ENCODE data around the gene COX7A2.

Gene COX7A2

GRCh38 chr6:75243333-75244062, at the start of gene COX7A2:
Gene COX7A2 (minus strand): TSS chr6:75243801. CDS start chr6:75243734, 67 bp downstream.
- no CpG with 5 or more reads among the region's 36 CpGs for WGBS (ENCODE audit: insufficient coverage, insufficient read length)
- Histone ChIP-seq H3K27me3 (ENCODE audit: control insufficient read depth, insufficient read depth, low read length) (no peaks in the 10 kb centered on the region), H3K27ac (ENCODE audit: low read length) (no peak within 1 kb of the TSS), H3K4me1 (ENCODE audit: control insufficient read depth, insufficient read depth, low read length) (no peaks in the 10 kb centered on the region), H3K9me3 (ENCODE audit: control insufficient read depth, insufficient read depth, low read length) (no peaks in the 10 kb centered on the region), H3K4me3 (ENCODE audit: low read length) (peak within 1 kb of the TSS; percentile 54), H3K36me3 (ENCODE audit: control insufficient read depth, insufficient read depth, low read length) (peaks cover 6% of the 10 kb centered on the region; the same call in 1 of the 2 replicates)
- DNase-seq (ENCODE audit: low read depth, low spot score), result peak; percentile 92

DNA sequence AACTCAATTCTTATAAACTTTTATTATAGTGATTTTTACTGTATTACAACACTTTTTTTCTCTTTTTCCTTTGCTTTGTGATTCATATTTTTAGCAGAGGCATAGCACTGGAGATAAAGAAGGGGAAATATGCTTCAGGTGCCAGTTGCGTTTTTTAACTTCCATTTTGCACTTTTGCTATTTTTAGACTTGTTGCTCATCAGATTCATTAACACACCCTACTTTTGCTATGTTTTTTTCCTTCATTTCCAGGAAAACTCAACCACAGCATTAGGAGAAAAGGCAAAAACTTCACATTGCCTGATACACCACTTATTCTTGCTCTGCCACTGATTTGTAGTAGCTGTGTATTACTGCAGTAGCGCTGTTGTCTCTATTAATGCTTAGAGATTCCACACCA, 49.0 kb upstream of the COX7A2 start:
- no CpG with 5 or more reads among the region's 2 CpGs for WGBS (ENCODE audit: insufficient coverage, insufficient read length)

DNA sequence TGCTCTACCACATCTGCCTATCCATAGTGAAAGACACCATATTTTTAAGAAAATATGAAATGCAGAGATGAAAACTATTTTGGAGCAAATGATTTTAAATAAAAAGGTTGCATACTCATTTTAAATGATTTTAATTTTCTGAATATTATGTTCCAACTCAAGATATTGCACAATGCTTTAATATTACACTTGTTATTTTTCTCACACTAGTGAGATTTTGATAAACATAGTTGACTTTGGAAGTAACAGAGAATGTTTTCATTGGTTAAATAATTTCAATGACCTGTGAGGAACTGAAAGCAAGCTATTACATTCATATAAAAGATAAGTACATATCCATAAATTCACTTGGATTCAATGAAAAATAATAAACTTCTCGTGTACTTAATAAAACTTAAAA, 48.1 kb upstream of the COX7A2 start:
- Histone ChIP-seq H3K36me3 (ENCODE audit: control insufficient read depth, insufficient read depth, low read length) (no peaks in the 10 kb centered on the region), H3K27me3 (ENCODE audit: control insufficient read depth, insufficient read depth, low read length) (no peaks in the 10 kb centered on the region), H3K4me3 (ENCODE audit: low read length) (no peak overlapping the region), H3K4me1 (ENCODE audit: control insufficient read depth, insufficient read depth, low read length) (peaks cover 1% of the 10 kb centered on the region; the same call in 1 of the 2 replicates), H3K27ac (ENCODE audit: low read length) (no peak overlapping the region), H3K9me3 (ENCODE audit: control insufficient read depth, insufficient read depth, low read length) (no peaks in the 10 kb centered on the region)
- no CpG with 5 or more reads among the region's 1 CpG for WGBS (ENCODE audit: insufficient coverage, insufficient read length)
- DNase-seq (ENCODE audit: low read depth, low spot score), result no peak

More for the DNA sequence above, 49.0 kb upstream of the COX7A2 start:
- Histone ChIP-seq H3K36me3 (ENCODE audit: control insufficient read depth, insufficient read depth, low read length) (no peaks in the 10 kb centered on the region), H3K27ac (ENCODE audit: low read length) (no peak overlapping the region), H3K9me3 (ENCODE audit: control insufficient read depth, insufficient read depth, low read length) (no peaks in the 10 kb centered on the region), H3K27me3 (ENCODE audit: control insufficient read depth, insufficient read depth, low read length) (no peaks in the 10 kb centered on the region), H3K4me1 (ENCODE audit: control insufficient read depth, insufficient read depth, low read length) (peaks cover 1% of the 10 kb centered on the region; the same call in 1 of the 2 replicates), H3K4me3 (ENCODE audit: low read length) (no peak overlapping the region)
- DNase-seq (ENCODE audit: low read depth, low spot score), result no peak

GRCh38 chr6:75291331-75291730, 47.7 kb upstream of the COX7A2 start:
- H3K27me3 ChIP-seq (ENCODE audit: control insufficient read depth, insufficient read depth, low read length), result no peaks in the 10 kb centered on the region
- no peak for DNase-seq (ENCODE audit: low read depth, low spot score)
- H3K4me1 ChIP-seq (ENCODE audit: control insufficient read depth, insufficient read depth, low read length), result peaks cover 1% of the 10 kb centered on the region; the same call in 1 of the 2 replicates
- H3K4me3 ChIP-seq (ENCODE audit: low read length), result no peak overlapping the region
- no peaks in the 10 kb centered on the region for H3K36me3 ChIP-seq (ENCODE audit: control insufficient read depth, insufficient read depth, low read length)
- no peak overlapping the region for H3K27ac ChIP-seq (ENCODE audit: low read length)
- no peaks in the 10 kb centered on the region for H3K9me3 ChIP-seq (ENCODE audit: control insufficient read depth, insufficient read depth, low read length)
- no CpG with 5 or more reads among the region's 2 CpGs for WGBS (ENCODE audit: insufficient coverage, insufficient read length)

DNA sequence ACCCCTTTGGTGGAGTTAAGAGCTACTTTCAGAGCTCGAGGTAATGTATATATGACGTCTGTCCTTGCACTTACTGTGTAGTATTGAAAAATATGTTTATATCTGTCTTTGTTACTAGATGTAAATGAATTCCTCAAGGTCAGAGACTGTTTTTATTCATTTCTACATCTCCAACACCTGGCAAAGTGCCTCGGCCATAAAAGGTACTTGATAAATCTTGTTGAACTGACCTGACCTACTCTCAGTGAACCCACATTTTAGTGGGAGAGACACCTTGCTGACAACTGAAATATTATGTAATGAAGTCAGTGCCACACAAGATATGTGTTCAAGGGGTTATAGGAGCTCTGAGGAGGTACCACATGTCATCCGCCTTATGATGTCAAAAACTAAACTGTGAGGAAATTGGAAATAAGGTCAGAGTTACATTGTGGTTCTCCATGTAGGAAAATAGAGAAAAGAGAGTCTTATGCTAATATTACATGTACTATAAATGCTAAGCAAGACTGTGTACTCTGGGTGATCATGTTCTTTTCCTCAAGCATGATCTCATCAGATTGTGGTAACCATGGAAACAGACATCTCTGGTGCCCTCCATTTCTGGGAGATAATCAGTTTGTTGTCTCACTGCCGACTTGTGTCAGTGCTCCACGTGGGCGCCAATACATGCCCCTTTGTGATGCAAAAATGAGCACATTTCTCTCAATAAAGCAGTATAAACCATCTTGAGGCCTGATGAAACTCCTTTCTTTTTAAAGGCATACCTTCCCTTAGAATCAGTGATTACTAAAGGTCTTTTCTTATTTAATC, 46.7 kb upstream of the COX7A2 start:
- H3K4me1 ChIP-seq (ENCODE audit: control insufficient read depth, insufficient read depth, low read length), result peaks cover 1% of the 10 kb centered on the region; the same call in 1 of the 2 replicates
- DNase-seq (ENCODE audit: low read depth, low spot score), result no peak
- no CpG with 5 or more reads among the region's 7 CpGs for WGBS (ENCODE audit: insufficient coverage, insufficient read length)
- no peaks in the 10 kb centered on the region for H3K27me3 ChIP-seq (ENCODE audit: control insufficient read depth, insufficient read depth, low read length)
- H3K9me3 ChIP-seq (ENCODE audit: control insufficient read depth, insufficient read depth, low read length), result no peaks in the 10 kb centered on the region
- no peaks in the 10 kb centered on the region for H3K36me3 ChIP-seq (ENCODE audit: control insufficient read depth, insufficient read depth, low read length)
- no peak overlapping the region for H3K4me3 ChIP-seq (ENCODE audit: low read length)
- H3K27ac ChIP-seq (ENCODE audit: low read length), result no peak overlapping the region

DNA sequence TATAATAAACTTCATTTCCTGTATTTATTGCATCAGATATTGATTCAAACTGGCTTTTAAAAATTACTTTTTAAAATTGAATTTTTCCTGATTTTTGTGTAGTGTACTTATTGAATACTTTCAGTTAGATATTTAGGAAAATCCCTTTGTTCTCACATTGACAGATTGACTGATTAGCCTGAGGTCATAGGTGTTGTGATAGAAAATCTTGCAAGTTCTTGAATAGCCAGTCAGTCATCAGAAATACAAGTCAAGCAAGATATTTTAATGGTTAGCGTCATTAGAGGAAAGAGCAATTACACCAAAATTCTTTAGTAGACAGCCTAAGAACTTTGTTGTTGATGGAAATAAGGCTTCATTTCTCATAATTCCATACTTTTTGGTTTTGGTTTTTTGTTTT, 44.4 kb upstream of the COX7A2 start:
- H3K36me3 ChIP-seq (ENCODE audit: control insufficient read depth, insufficient read depth, low read length), result no peaks in the 10 kb centered on the region
- no peaks in the 10 kb centered on the region for H3K27me3 ChIP-seq (ENCODE audit: control insufficient read depth, insufficient read depth, low read length)
- H3K4me1 ChIP-seq (ENCODE audit: control insufficient read depth, insufficient read depth, low read length), result peaks cover 1% of the 10 kb centered on the region; the same call in 1 of the 2 replicates
- no peak for DNase-seq (ENCODE audit: low read depth, low spot score)
- WGBS (ENCODE audit: insufficient coverage, insufficient read length), result no CpG with 5 or more reads among the region's 1 CpG
- no peak overlapping the region for H3K27ac ChIP-seq (ENCODE audit: low read length)
- H3K4me3 ChIP-seq (ENCODE audit: low read length), result no peak overlapping the region
- no peaks in the 10 kb centered on the region for H3K9me3 ChIP-seq (ENCODE audit: control insufficient read depth, insufficient read depth, low read length)

DNA sequence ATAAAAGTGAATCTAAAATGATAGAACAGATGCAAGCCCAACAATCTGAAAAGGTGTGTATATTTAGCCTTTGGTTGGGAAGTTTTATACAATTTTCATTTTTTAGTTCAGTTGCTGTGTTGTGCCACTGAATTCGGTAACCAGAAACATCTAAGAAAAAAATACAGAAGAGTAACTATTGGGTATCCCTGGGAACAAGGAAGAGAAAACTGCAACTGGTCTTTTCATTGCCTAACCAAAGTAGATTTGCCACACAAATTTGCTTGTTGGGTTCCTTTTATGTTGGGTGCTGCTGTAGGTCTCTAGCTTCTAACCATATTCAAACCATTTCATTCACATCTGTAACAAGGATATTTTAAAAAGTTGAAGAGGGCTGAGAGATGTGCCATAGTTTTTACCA, 43.8 kb upstream of the COX7A2 start:
- Histone ChIP-seq H3K4me3 (ENCODE audit: low read length) (no peak overlapping the region), H3K4me1 (ENCODE audit: control insufficient read depth, insufficient read depth, low read length) (peaks cover 1% of the 10 kb centered on the region; the same call in 1 of the 2 replicates), H3K27ac (ENCODE audit: low read length) (no peak overlapping the region), H3K27me3 (ENCODE audit: control insufficient read depth, insufficient read depth, low read length) (no peaks in the 10 kb centered on the region), H3K9me3 (ENCODE audit: control insufficient read depth, insufficient read depth, low read length) (no peaks in the 10 kb centered on the region), H3K36me3 (ENCODE audit: control insufficient read depth, insufficient read depth, low read length) (no peaks in the 10 kb centered on the region)
- WGBS (ENCODE audit: insufficient coverage, insufficient read length), result no CpG with 5 or more reads among the region's 1 CpG
- no peak for DNase-seq (ENCODE audit: low read depth, low spot score)

DNA sequence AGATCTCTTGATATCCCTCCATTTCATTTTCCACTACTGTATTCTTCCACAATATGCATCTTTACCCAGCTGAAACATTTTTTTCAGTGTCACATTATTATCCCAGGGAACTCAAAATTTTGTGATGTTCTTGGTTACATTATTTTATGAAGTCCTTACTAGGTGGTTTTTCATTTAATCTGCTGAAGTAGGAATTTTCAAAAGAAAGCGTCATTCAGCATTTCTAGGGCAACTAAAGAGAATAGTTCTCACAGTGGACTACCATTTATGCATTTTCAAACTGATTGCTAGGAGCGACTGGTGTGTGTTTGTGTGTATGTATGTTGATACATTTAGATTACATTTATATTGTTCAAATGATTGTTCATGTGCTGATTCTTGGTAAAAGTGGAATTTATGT, 43.4 kb upstream of the COX7A2 start:
- no peak for DNase-seq (ENCODE audit: low read depth, low spot score)
- Histone ChIP-seq H3K27me3 (ENCODE audit: control insufficient read depth, insufficient read depth, low read length) (no peaks in the 10 kb centered on the region), H3K36me3 (ENCODE audit: control insufficient read depth, insufficient read depth, low read length) (no peaks in the 10 kb centered on the region), H3K27ac (ENCODE audit: low read length) (no peak overlapping the region), H3K4me3 (ENCODE audit: low read length) (no peak overlapping the region), H3K4me1 (ENCODE audit: control insufficient read depth, insufficient read depth, low read length) (peaks cover 1% of the 10 kb centered on the region; the same call in 1 of the 2 replicates), H3K9me3 (ENCODE audit: control insufficient read depth, insufficient read depth, low read length) (no peaks in the 10 kb centered on the region)
- no CpG with 5 or more reads among the region's 2 CpGs for WGBS (ENCODE audit: insufficient coverage, insufficient read length)

DNA sequence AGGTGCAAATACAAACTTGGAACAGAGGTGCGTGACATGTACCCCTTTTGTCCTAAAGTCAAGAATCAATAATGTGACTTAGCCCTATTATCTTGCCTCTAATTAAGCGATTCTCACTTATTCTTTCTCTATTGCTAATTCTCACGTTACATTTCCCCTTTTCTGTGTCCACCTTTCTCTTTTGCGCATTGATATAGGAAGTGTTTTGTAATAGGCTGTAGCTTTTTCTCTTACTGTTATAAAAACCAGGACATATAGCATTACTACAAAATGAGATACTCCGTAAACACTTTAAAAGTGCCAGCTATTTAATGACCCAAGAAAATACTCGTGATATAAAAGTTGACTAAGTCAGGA, 41.7 kb upstream of the COX7A2 start:
- no peaks in the 10 kb centered on the region for H3K9me3 ChIP-seq (ENCODE audit: control insufficient read depth, insufficient read depth, low read length)
- H3K27me3 ChIP-seq (ENCODE audit: control insufficient read depth, insufficient read depth, low read length), result no peaks in the 10 kb centered on the region
- no peak for DNase-seq (ENCODE audit: low read depth, low spot score)
- no CpG with 5 or more reads among the region's 6 CpGs for WGBS (ENCODE audit: insufficient coverage, insufficient read length)
- no peaks in the 10 kb centered on the region for H3K36me3 ChIP-seq (ENCODE audit: control insufficient read depth, insufficient read depth, low read length)
- no peaks in the 10 kb centered on the region for H3K4me1 ChIP-seq (ENCODE audit: control insufficient read depth, insufficient read depth, low read length)
- no peak overlapping the region for H3K27ac ChIP-seq (ENCODE audit: low read length)
- H3K4me3 ChIP-seq (ENCODE audit: low read length), result peak overlapping the region; percentile 81; the same call in 1 of the 2 replicates

- Histone ChIP-seq H3K27ac (ENCODE audit: low read length) (no peak within 1 kb of the TSS), H3K4me1 (ENCODE audit: control insufficient read depth, insufficient read depth, low read length) (no peaks in the 10 kb centered on the region), H3K4me3 (ENCODE audit: low read length) (peak within 1 kb of the TSS; percentile 81; the same call in 1 of the 2 replicates), H3K27me3 (ENCODE audit: control insufficient read depth, insufficient read depth, low read length) (no peaks in the 10 kb centered on the region), H3K9me3 (ENCODE audit: control insufficient read depth, insufficient read depth, low read length) (no peaks in the 10 kb centered on the region), H3K36me3 (ENCODE audit: control insufficient read depth, insufficient read depth, low read length) (no peaks in the 10 kb centered on the region)
- peak; percentile 99 for DNase-seq (ENCODE audit: low read depth, low spot score)
- no CpG with 5 or more reads among the region's 55 CpGs for WGBS (ENCODE audit: insufficient coverage, insufficient read length)
Observed at GRCh38 chr6:75284632-75285282, 41.2 kb upstream of the COX7A2 start, which contains the start of gene TMEM30A. Gene TMEM30A (minus strand): TSS chr6:75284792. CDS start chr6:75284638, 154 bp downstream.

All from iPS DF 6.9 (cell line).